OCI-M2 (cell line): ENCODE data around the gene BCAS3.

Experiments used
- DNase-seq: peaks from one replicate; lab custom pipeline; 2025; ENCODE audit not compliant: unreplicated experiment; lab: John Stamatoyannopoulos, UW

The BCAS3 gene

GRCh38 chr17:61053469-61053868, 375.8 kb downstream of the BCAS3 start:
- no peak for DNase-seq

- DNase-seq, result no peak
These were observed 376.8 kb downstream of the BCAS3 start for GRCh38 chr17:61054436-61054835.

- no peak for DNase-seq
These were observed 379.6 kb downstream of the BCAS3 start for GRCh38 chr17:61057257-61057656.

GRCh38 chr17:61058066-61058465, 380.4 kb downstream of the BCAS3 start:
- DNase-seq, result no peak

- no peak for DNase-seq
These were observed 385.9 kb downstream of the BCAS3 start for GRCh38 chr17:61063528-61063927.

- DNase-seq, result no peak
These were observed 386.7 kb downstream of the BCAS3 start for GRCh38 chr17:61064087-61064951.

- no peak for DNase-seq
These were observed 387.7 kb downstream of the BCAS3 start for GRCh38 chr17:61065263-61065773.

- DNase-seq, result no peak
These were observed 388.4 kb downstream of the BCAS3 start for GRCh38 chr17:61066062-61066461.

GRCh38 chr17:61070649-61071048, 393.0 kb downstream of the BCAS3 start:
- no peak for DNase-seq

- no peak for DNase-seq
These were observed 395.0 kb downstream of the BCAS3 start for GRCh38 chr17:61072648-61073047.

GRCh38 chr17:61073131-61073530, 395.5 kb downstream of the BCAS3 start:
- DNase-seq, result no peak

- DNase-seq, result no peak
These were observed 396.3 kb downstream of the BCAS3 start for GRCh38 chr17:61073799-61074513.

GRCh38 chr17:61075988-61076387, 398.3 kb downstream of the BCAS3 start:
- DNase-seq, result no peak

GRCh38 chr17:61076621-61077031, 399.0 kb downstream of the BCAS3 start:
- no peak for DNase-seq

GRCh38 chr17:61081959-61082358, 404.3 kb downstream of the BCAS3 start:
- DNase-seq, result no peak

GRCh38 chr17:61084260-61084659, 406.6 kb downstream of the BCAS3 start:
- DNase-seq, result no peak

GRCh38 chr17:61087024-61087423, 409.4 kb downstream of the BCAS3 start:
- no peak for DNase-seq

GRCh38 chr17:61088556-61088955, 410.9 kb downstream of the BCAS3 start:
- no peak for DNase-seq

GRCh38 chr17:61091096-61091495, 413.4 kb downstream of the BCAS3 start:
- DNase-seq, result no peak

- DNase-seq, result no peak
These were observed 420.1 kb downstream of the BCAS3 start for GRCh38 chr17:61097781-61098180.

GRCh38 chr17:61106354-61106753, 428.7 kb downstream of the BCAS3 start:
- DNase-seq, result no peak

- DNase-seq, result no peak
These were observed 438.9 kb downstream of the BCAS3 start for GRCh38 chr17:61116577-61116976.
